Panc1 (cell line): ENCODE data around the gene BBC3. TPM values are rescaled to one million over a fixed set of nuclear protein-coding genes. Genes with fewer than 3 reads are reported as not detected.

Experiments
- ATAC-seq: fragments of 200-7000 bp; cut with Tn5 transposase; 2 replicates; pipeline ENCODE4 v1.9.1; 2020; ENCODE audit warnings: mild to moderate bottlenecking, moderate library complexity
- BruUV-seq: library from RNA; stranded (reverse); fragments of 400-500 nt; replicated peaks from 2 replicates; lab custom pipeline; 2021; lab: Mats Ljungman, UMichigan
- CTCF ChIA-PET: fragments of 300-600 bp; sonication (Branson Sonifier 250); formaldehyde crosslinking; loops from one replicate; lab custom pipeline; 2022; ENCODE audit warnings: antibody characterized with exemption; lab: Charles Lee
- POLR2A ChIA-PET: fragments of 300-600 bp; sonication (Branson Sonifier 250); formaldehyde crosslinking; loops from one replicate; lab custom pipeline; 2022; ENCODE audit warnings: antibody characterized with exemption; lab: Charles Lee
- DNase-seq: peaks from one replicate; pipeline ENCODE4 v3.0.0-alpha.2; 2010; ENCODE audit warnings: low read depth, low spot score
- H3K27ac ChIP-seq: 2 replicates; pipeline ENCODE4 v1.5.1; 2011; ENCODE audit warnings: mild to moderate bottlenecking, low read length, inconsistent platforms
- H3K27me3 ChIP-seq: fragments of 200-500 bp; sonication (Bioruptor generic); 2 replicates; pipeline ENCODE4 v1.6.0; 2014; ENCODE audit warnings: low read length, inconsistent platforms; ENCODE audit not compliant: control insufficient read depth, insufficient read depth
- H3K36me3 ChIP-seq: fragments of 200-500 bp; sonication (Bioruptor generic); 2 replicates; pipeline ENCODE4 v1.5.1; 2014; ENCODE audit warnings: inconsistent platforms, mild to moderate bottlenecking, low read length, moderate library complexity; ENCODE audit not compliant: control insufficient read depth, insufficient read depth
- H3K4me1 ChIP-seq: 2 replicates; pipeline ENCODE4 v1.5.1; 2011; ENCODE audit warnings: inconsistent platforms, mild to moderate bottlenecking, low read length, moderate library complexity; ENCODE audit not compliant: control insufficient read depth, insufficient read depth
- H3K4me3 ChIP-seq, 2 experiments: 2 replicates each; pipeline ENCODE4 v1.5.1; 2011 to 2012; ENCODE audit warnings: low read depth in 2 of 2, low read length in 2 of 2, mild to moderate bottlenecking in 2 of 2, inconsistent platforms in 1 of 2, moderate library complexity in 1 of 2
- H3K9me3 ChIP-seq: fragments of 200-500 bp; sonication (Bioruptor generic); 2 replicates; pipeline ENCODE4 v1.5.1; 2014; ENCODE audit warnings: low read depth, mild to moderate bottlenecking, inconsistent platforms, low read length, moderate library complexity; ENCODE audit not compliant: control insufficient read depth, insufficient read depth
- CTCF ChIP-seq: fragments of 450-650 bp; IDR thresholded peaks from 2 replicates; pipeline ENCODE4 v1.5.1; 2017; ENCODE audit warnings: mild to moderate bottlenecking
- POLR2AphosphoS5 ChIP-seq: IDR thresholded peaks from 2 replicates; pipeline ENCODE4 v1.6.1; 2012; ENCODE audit warnings: mild to moderate bottlenecking, low read depth, low read length, moderate library complexity
- REST ChIP-seq, 2 experiments: IDR thresholded peaks; 2 replicates each; pipeline ENCODE4 v1.6.1; 2011 to 2012; ENCODE audit warnings: low read depth in 2 of 2, control low read depth in 1 of 2, low read length in 1 of 2, mild to moderate bottlenecking in 1 of 2, moderate library complexity in 1 of 2; ENCODE audit not compliant: insufficient read depth in 1 of 2
- SIN3A ChIP-seq: IDR thresholded peaks from 2 replicates; pipeline ENCODE4 v1.6.1; 2012; ENCODE audit warnings: low read depth, mild to moderate bottlenecking, low read length, moderate library complexity, borderline replicate concordance; ENCODE audit not compliant: insufficient read depth
- TCF7L2 ChIP-seq: IDR thresholded peaks from 2 replicates; pipeline ENCODE4 v1.6.1; 2011; ENCODE audit warnings: mild to moderate bottlenecking, low read depth, low read length, inconsistent platforms
- in situ Hi-C: cut with HindIII; loops from 2 replicates; pipeline ENCODE4 v1.10.0; 2016; ENCODE audit warnings: low sequenced_read_pairs, low pct_unique_long_range_greater_than_20kb
- intact Hi-C: fragments of 100-400 bp; cut with micrococcal nuclease; formaldehyde crosslinking; loops from one replicate; pipeline ENCODE4 v1.10.0; 2022; ENCODE audit not compliant: unreplicated experiment
- total RNA-seq: library from RNA; stranded (reverse); gene quantifications from one replicate; pipeline ENCODE4 v1.2.1, GENCODE V29; 2021; ENCODE audit not compliant: unreplicated experiment

The BBC3 gene
- total RNA-seq, 1 experiment from 2014 or later: 7.6 TPM

- no TSS peak for BruUV-seq
- POLR2A ChIA-PET: no interaction called here
- H3K27ac ChIP-seq: no peak overlapping the region
Observed at GRCh38 chr19:47179653-47180310, 51.2 kb downstream of the BBC3 start.

GRCh38 chr19:47176627-47177090 lies 54.3 kb downstream of the BBC3 start:
- no peak for TF ChIP-seq CTCF
- no peak for TF ChIP-seq REST (IDR thresholded peaks at IDR 0.05; ENCODE audit: insufficient read depth in 1 of 2, low read depth in 2 of 2, low read length in 1 of 2)
- no peak for TF ChIP-seq TCF7L2
- TF ChIP-seq POLR2AphosphoS5: no peak
- TF ChIP-seq SIN3A: no peak
- H3K4me3 ChIP-seq: no peak overlapping the region
- DNase-seq (no peak), ATAC-seq (no peak)
- no TSS peak for BruUV-seq
- no peaks in the 10 kb centered on the region for H3K27me3 ChIP-seq
- peaks cover 9% of the 10 kb centered on the region for H3K36me3 ChIP-seq
- no peaks in the 10 kb centered on the region for H3K9me3 ChIP-seq
- H3K4me1 ChIP-seq: no peaks in the 10 kb centered on the region; the same call in 1 of the 2 replicates
- intact Hi-C loops: no loop called here
- no peak overlapping the region for H3K27ac ChIP-seq
- POLR2A ChIA-PET: no interaction called here
- CTCF ChIA-PET: no interaction called here
- in situ Hi-C loops: no loop called here

More at GRCh38 chr19:47179653-47180310, 51.2 kb downstream of the BBC3 start:
- Histone ChIP-seq H3K4me1 (no peaks in the 10 kb centered on the region; the same call in 1 of the 2 replicates), H3K4me3 (no peak overlapping the region), H3K9me3 (no peaks in the 10 kb centered on the region), H3K36me3 (peaks cover 9% of the 10 kb centered on the region), H3K27me3 (no peaks in the 10 kb centered on the region)
- in situ Hi-C loops: no loop called here
- CTCF ChIA-PET: no interaction called here
- intact Hi-C loops: no loop called here
- no peak for TF ChIP-seq TCF7L2
- DNase-seq (no peak), ATAC-seq (no peak)

GRCh38 chr19:47176071-47176626 lies 54.9 kb downstream of the BBC3 start:
- DNase-seq: no peak
- POLR2A ChIA-PET: no interaction called here

More at GRCh38 chr19:47176071-47176626, 54.9 kb downstream of the BBC3 start:
- CTCF ChIA-PET: no interaction called here
- in situ Hi-C loops (no loop called here), intact Hi-C loops (no loop called here)
- Histone ChIP-seq H3K27me3 (no peaks in the 10 kb centered on the region), H3K4me3 (no peak overlapping the region), H3K27ac (no peak overlapping the region), H3K4me1 (no peaks in the 10 kb centered on the region; the same call in 1 of the 2 replicates), H3K36me3 (peaks cover 9% of the 10 kb centered on the region), H3K9me3 (no peaks in the 10 kb centered on the region)
- no peak for TF ChIP-seq TCF7L2
- no peak for ATAC-seq
- BruUV-seq: no TSS peak
